ENCODE results near the gene REEP1. TPM values are rescaled to one million over a fixed set of nuclear protein-coding genes. Genes with fewer than 3 reads are reported as not detected.

The REEP1 gene
- total RNA-seq, 1 experiment from 2014 or later = 0.23 TPM

DNA sequence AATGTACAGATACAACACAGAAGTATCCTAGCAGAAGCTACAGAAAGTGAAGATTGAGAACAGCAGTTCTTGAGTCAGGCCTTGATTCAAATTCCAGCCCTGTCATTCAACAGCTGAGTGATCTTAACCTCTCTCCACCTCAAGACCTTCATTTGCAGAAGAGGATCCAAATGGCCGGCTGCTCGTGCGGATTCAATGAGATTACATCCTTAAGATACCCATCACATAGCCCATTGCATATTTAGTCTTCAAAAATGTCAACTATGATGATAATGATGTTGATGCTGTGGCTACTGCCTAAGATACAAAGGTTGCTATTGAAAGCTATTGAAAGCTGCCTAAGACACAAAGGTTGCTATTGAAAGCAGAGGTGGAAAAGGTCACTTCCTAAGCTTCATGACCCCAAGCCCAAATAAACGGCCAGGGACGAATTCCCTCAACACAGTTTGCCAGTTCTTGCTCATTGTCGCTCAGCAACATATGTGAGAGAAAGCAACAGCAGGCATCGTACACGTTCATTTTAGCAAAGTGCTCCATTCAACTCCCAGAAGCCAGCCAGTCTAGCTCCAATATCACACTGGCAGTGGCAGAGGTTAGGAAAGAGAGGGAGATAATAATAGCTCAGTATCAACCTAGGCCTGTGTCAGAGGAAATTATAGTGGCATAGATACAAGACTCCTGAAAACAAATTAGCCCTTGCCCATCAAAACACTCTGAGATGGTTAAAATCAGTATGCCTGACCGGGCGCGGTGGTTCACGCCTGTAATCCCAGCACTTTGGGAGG is 102.0 kb downstream of the REEP1 start:
- no peak for DNase-seq (ENCODE audit: low read depth, low spot score)
- Histone ChIP-seq H3K36me3 (ENCODE audit: control insufficient read depth, insufficient read depth, low read length) (no peaks in the 10 kb centered on the region), H3K4me3 (ENCODE audit: low read depth in 2 of 2, low read length in 2 of 2) (no peak overlapping the region), H3K9me3 (ENCODE audit: control insufficient read depth, insufficient read depth, low read depth, low read length) (no peaks in the 10 kb centered on the region), H3K4me1 (ENCODE audit: control insufficient read depth, insufficient read depth, low read length) (no peaks in the 10 kb centered on the region), H3K27ac (ENCODE audit: low read length) (no peak overlapping the region), H3K27me3 (ENCODE audit: control insufficient read depth, insufficient read depth, low read length) (no peaks in the 10 kb centered on the region; the same call in 1 of the 2 replicates)
- CTCF ChIA-PET = no interaction called here
- BruUV-seq (replicated peaks) = no TSS peak
- no peak for TF ChIP-seq POLR2AphosphoS5 (IDR thresholded peaks at IDR 0.05; ENCODE audit: low read depth, low read length)
- no peak for TF ChIP-seq TCF7L2 (IDR thresholded peaks at IDR 0.05; ENCODE audit: low read depth, low read length)
- no peak for TF ChIP-seq SIN3A (IDR thresholded peaks at IDR 0.05; ENCODE audit: borderline replicate concordance, insufficient read depth, low read depth, low read length)
- TF ChIP-seq, protein P1, sequence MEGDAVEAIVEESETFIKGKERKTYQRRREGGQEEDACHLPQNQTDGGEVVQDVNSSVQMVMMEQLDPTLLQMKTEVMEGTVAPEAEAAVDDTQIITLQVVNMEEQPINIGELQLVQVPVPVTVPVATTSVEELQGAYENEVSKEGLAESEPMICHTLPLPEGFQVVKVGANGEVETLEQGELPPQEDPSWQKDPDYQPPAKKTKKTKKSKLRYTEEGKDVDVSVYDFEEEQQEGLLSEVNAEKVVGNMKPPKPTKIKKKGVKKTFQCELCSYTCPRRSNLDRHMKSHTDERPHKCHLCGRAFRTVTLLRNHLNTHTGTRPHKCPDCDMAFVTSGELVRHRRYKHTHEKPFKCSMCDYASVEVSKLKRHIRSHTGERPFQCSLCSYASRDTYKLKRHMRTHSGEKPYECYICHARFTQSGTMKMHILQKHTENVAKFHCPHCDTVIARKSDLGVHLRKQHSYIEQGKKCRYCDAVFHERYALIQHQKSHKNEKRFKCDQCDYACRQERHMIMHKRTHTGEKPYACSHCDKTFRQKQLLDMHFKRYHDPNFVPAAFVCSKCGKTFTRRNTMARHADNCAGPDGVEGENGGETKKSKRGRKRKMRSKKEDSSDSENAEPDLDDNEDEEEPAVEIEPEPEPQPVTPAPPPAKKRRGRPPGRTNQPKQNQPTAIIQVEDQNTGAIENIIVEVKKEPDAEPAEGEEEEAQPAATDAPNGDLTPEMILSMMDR (IDR thresholded peaks at IDR 0.05) = no peak
- TF ChIP-seq, protein P2, sequence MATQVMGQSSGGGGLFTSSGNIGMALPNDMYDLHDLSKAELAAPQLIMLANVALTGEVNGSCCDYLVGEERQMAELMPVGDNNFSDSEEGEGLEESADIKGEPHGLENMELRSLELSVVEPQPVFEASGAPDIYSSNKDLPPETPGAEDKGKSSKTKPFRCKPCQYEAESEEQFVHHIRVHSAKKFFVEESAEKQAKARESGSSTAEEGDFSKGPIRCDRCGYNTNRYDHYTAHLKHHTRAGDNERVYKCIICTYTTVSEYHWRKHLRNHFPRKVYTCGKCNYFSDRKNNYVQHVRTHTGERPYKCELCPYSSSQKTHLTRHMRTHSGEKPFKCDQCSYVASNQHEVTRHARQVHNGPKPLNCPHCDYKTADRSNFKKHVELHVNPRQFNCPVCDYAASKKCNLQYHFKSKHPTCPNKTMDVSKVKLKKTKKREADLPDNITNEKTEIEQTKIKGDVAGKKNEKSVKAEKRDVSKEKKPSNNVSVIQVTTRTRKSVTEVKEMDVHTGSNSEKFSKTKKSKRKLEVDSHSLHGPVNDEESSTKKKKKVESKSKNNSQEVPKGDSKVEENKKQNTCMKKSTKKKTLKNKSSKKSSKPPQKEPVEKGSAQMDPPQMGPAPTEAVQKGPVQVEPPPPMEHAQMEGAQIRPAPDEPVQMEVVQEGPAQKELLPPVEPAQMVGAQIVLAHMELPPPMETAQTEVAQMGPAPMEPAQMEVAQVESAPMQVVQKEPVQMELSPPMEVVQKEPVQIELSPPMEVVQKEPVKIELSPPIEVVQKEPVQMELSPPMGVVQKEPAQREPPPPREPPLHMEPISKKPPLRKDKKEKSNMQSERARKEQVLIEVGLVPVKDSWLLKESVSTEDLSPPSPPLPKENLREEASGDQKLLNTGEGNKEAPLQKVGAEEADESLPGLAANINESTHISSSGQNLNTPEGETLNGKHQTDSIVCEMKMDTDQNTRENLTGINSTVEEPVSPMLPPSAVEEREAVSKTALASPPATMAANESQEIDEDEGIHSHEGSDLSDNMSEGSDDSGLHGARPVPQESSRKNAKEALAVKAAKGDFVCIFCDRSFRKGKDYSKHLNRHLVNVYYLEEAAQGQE (IDR thresholded peaks at IDR 0.05; ENCODE audit: insufficient read depth in 1 of 2, low read depth in 2 of 2, low read length in 1 of 2) = no peak
- POLR2A ChIA-PET = interaction anchor here (0.6 kb wide), 1 partner anchor 208 kb away, joined by 4 read pairs; no protein-coding TSS in a partner anchor
- in situ Hi-C loops (cut with HindIII; ENCODE audit: low pct_unique_long_range_greater_than_20kb, low sequenced_read_pairs) (no loop called here), intact Hi-C loops (cut with micrococcal nuclease; ENCODE audit: unreplicated experiment) (no loop called here)
- ATAC-seq = no peak

DNA sequence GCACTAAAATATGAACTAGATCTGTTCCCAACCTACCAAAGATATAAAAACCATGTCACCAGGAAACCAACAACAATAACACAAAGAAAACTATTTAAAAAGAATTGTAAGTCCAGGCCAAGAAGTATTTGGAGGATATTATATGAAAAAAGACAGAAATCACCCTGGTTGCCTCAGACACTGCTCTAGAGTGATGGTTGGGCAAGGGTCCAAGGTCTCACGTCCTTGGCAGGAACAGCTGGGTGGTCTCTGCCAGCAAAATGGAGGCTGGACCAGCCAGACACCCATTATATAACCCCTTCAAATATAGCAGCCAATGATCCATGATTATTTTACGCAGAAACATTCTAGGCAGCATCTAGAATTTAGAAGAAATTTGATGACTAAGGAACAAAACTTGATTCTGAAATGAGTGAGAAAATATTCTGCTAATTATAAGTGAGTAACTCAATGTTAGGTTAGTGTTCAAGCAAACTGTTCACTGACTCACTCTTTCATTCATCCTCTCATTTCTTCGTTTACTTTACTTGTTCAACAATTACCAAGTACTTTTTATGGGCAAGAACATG is 102.8 kb downstream of the REEP1 start:
- intact Hi-C loops (cut with micrococcal nuclease; ENCODE audit: unreplicated experiment) = no loop called here
- ChIA-PET CTCF (no interaction called here), POLR2A (no interaction called here)
- TF ChIP-seq POLR2AphosphoS5 (IDR thresholded peaks at IDR 0.05; ENCODE audit: low read depth, low read length) = no peak
- TF ChIP-seq, protein P1 (IDR thresholded peaks at IDR 0.05) = no peak
- TF ChIP-seq TCF7L2 (IDR thresholded peaks at IDR 0.05; ENCODE audit: low read depth, low read length) = no peak
- TF ChIP-seq, protein P2 (IDR thresholded peaks at IDR 0.05; ENCODE audit: insufficient read depth in 1 of 2, low read depth in 2 of 2, low read length in 1 of 2) = no peak
- TF ChIP-seq SIN3A (IDR thresholded peaks at IDR 0.05; ENCODE audit: borderline replicate concordance, insufficient read depth, low read depth, low read length) = no peak
- H3K36me3 ChIP-seq (ENCODE audit: control insufficient read depth, insufficient read depth, low read length) = no peaks in the 10 kb centered on the region
- in situ Hi-C loops (cut with HindIII; ENCODE audit: low pct_unique_long_range_greater_than_20kb, low sequenced_read_pairs) = no loop called here
- DNase-seq (ENCODE audit: low read depth, low spot score) (no peak), ATAC-seq (no peak)
- no peaks in the 10 kb centered on the region for H3K4me1 ChIP-seq (ENCODE audit: control insufficient read depth, insufficient read depth, low read length)
- H3K9me3 ChIP-seq (ENCODE audit: control insufficient read depth, insufficient read depth, low read depth, low read length) = no peaks in the 10 kb centered on the region
- no peak overlapping the region for H3K4me3 ChIP-seq (ENCODE audit: low read depth in 2 of 2, low read length in 2 of 2)
- H3K27ac ChIP-seq (ENCODE audit: low read length) = no peak overlapping the region
- BruUV-seq (replicated peaks) = no TSS peak
- no peaks in the 10 kb centered on the region; the same call in 1 of the 2 replicates for H3K27me3 ChIP-seq (ENCODE audit: control insufficient read depth, insufficient read depth, low read length)

All from Panc1 (cell line).